Measurements from ENCODE around the gene P2RX1.

GRCh38 chr17:3953542-3953941 lies 37.3 kb upstream of the P2RX1 start:
- TF ChIP-seq SUZ12 (IDR thresholded peaks at IDR 0.05), result no peak
- no peak for TF ChIP-seq BHLHE40 (IDR thresholded peaks at IDR 0.05; ENCODE audit: borderline replicate concordance)
- no peak for TF ChIP-seq ZNF384 (IDR thresholded peaks at IDR 0.05)
- TF ChIP-seq PKNOX1 (IDR thresholded peaks at IDR 0.05), result no peak
- no peak for TF ChIP-seq SP1 (IDR thresholded peaks at IDR 0.05)
- TF ChIP-seq L3MBTL2 (conservative IDR thresholded peaks at IDR 0.05), result no peak

Measured in HEK293T (cell line).